GM19351 (cell line): ENCODE data around the gene ATP5MC2.
"Not testable (repeated sequence)": the region's sequence is repeated elsewhere in the genome, so short reads cannot be mapped to it uniquely, and the experiment has no call there.

Experiments
- ATAC-seq: cut with Tn5 transposase; IDR thresholded peaks from one replicate; pipeline ENCODE4 v1.9.1; 2021; ENCODE audit warnings: mild to moderate bottlenecking, moderate library complexity; ENCODE audit not compliant: unreplicated experiment

Gene ATP5MC2

DNA sequence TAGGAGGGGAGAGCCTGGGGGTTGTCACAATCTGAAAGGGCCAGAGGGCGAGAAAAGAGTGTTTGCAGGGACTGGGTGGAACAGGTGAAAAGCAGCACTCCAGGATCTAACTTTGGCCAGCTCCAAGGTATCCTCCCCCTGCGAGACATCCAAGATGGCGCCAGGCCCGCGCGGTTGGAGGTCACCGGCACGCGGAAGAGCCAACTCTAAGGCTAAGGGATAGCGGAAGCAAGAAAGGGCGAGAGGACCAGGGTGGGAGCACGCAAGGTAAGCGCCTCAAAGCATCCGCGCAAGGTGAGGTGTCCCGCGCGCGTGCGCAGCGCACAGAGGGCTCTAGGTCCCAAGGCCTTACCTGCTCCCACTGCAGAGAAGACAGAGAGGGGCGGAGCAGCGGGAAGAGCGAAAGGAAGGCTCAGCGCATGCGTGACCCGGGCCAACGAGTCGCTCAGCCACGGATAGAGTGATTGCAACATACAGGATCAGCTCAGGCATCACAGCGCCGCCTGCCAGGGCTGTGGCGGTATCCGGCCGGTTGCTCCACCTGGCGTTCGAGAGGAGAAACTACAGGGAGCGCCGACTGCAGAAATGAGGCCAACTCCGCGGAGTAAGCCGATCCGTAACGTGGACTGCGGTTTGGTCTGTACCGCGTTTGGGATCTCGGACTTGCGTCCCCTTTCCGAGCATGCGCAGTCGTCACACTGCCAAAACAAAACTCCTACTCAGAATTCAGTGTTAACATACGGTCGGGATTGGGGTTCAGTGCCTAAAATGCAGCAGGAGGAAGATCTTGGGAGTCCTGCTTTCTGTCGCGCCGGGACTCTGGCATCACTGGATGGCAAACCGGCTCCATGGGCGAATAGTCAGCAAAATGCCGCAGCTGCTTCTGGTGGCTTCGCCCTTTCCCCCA, at the start of gene ATP5MC2:
ATP5MC2 (minus strand) TSS at position 383 of the 907 bp plus-strand sequence. CDS start 3,469 bp downstream, outside the sequence.
- peak; percentile 94 for ATAC-seq

GRCh38 chr12:53722450-53723041, 46.7 kb upstream of the ATP5MC2 start:
- no peak for ATAC-seq

GRCh38 chr12:53720946-53721345, 45.1 kb upstream of the ATP5MC2 start:
- ATAC-seq = no peak

DNA sequence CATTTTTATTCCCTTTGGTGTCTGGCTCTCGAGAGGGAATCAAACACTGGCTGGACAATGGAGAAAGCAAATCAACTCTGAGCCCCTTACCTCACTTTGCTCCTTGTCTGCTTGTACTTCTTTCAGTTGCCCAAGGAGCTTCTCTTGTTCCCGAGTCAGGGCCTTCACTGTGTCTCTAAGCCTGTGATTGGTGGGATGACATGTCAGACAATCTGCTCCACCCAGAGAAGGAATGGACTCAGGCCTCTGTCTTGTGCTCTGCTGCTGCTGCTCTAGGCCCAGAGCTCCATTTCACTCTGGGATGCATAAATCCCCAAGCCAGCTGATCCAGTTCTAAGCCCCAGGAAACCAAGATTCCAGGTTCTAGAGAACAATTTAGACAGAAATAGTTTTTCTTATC, 43.8 kb upstream of the ATP5MC2 start:
- ATAC-seq = no peak

DNA sequence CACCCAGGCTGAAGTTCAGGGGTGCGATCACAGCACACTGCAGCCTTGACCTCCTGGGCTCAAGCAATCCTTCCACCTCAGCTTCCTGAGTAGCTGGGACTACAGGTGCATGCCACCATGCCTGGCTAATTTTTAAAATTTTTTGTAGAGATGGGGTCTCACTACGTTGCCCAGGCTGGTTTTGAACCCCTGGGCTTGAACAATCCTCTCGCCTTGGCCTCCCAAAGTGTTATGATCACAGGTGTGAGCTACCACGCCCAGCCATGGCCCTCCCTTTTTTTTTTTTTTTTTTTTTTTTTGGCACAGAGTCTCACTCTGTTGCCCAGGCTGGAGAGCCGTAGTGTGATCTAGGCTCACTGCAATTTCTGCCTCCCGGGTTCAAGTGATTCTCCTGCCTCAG, 42.7 kb upstream of the ATP5MC2 start:
- not testable (repeated sequence) for ATAC-seq

- ATAC-seq = no peak
These were observed 41.4 kb upstream of the ATP5MC2 start for GRCh38 chr12:53717319-53717718.

GRCh38 chr12:53714004-53714403, 38.1 kb upstream of the ATP5MC2 start:
- no peak for ATAC-seq

GRCh38 chr12:53713516-53713915, 37.6 kb upstream of the ATP5MC2 start:
- no peak for ATAC-seq

DNA sequence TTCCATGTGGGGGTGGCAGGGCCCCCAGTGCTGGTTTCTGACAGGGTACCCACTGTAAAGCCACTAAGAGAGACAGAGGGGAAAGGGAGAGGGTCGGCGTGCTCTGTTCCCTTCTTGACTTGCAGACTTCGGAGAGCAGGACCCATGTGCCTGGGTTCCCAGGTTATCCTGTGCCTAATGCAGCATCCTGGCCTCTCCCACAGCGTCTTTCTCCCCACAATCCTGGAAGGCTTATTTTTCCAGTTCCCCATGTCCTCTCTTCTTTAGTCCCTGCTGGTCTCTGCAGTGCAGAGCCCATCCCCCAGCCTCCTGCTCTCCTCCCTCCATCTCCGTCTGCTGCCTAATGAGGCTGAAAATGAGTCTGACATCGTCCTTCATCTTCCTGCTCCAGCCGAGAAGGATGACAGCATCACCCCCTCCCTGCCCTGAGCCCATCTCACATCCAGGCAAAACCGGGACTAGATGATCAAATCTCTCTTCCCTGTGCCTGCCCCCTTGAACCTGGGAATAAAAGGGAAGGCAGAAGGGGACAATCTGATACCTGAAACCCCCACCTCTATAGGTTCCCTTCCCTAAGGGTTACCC, 36.3 kb upstream of the ATP5MC2 start:
- no peak for ATAC-seq

DNA sequence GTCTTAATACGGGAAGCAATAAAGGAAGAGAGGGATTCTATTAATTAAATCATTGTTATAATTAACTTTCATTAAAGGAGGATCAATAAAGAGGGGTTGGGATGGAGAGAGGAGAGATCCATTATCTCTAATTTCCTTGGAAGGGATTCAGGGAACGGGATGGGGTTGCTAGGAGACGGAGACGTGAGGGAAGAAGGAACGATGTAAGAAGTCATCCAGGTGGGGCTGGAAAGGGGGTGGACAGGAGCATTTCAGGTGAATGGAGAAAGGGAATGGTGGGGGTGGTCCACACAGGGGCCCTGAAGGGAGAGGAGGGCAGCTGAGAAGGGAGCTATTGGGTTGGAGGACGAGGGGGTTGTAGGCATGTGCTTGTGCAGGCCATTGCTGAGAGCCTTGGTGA, 34.2 kb upstream of the ATP5MC2 start:
- ATAC-seq = no peak

GRCh38 chr12:53709671-53710070, 33.8 kb upstream of the ATP5MC2 start:
- no peak for ATAC-seq

- ATAC-seq = no peak
These were observed 30.2 kb upstream of the ATP5MC2 start for GRCh38 chr12:53706080-53706479.

DNA sequence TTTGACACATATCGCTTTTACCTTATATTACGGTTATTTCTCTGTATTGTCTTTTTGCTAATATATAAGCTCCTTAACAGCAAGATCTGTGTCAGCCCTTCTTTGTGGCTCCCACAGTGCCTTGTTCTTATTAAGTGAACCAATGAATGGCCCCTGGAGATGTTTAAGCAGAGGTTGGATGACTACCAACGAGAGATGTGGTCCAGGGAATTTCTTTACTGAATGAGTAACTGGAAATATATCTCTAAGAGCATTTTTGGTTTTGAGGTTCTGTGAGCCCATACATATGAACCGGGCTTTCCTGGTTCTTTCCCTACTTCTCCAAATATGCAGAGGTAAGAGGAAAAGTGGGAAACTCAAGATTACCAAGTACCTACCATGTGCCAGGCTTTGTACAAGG, 27.9 kb upstream of the ATP5MC2 start:
- no peak for ATAC-seq

DNA sequence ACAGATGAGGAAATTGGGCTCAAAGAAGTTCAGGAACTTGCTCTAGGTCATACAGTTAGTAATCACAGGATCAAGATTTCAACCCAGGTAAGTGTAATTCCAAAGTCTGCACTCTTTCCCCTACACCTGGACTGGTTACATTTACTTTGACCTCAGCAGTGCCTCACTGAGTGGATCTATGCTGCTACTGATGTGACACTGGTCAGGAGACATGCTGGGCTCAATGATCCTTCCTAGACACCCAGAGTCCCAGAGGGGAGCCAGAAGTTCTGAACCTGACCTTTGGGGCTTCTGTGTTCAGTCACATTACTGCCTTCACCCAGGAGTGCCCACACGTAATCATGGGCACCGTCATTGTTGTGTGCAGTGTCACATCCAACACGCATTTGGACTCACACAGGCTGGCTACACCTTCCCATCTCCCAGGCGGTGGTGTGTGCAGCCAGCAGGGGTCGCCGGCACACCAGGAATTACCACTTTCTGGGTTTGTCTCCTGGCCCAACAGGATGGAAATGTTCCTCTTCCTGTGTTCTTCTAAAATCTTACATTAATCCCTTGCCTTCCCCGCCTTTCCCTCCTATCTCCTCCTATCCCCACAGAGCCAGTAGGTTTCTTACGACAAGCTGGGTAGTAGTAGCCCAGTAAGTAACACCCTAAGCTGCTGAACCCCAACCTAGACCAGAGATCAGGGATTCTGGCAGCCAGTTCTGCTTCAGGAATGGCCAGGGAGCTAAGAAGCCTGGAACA, 25.8 kb upstream of the ATP5MC2 start:
- peak; percentile 44 for ATAC-seq

DNA sequence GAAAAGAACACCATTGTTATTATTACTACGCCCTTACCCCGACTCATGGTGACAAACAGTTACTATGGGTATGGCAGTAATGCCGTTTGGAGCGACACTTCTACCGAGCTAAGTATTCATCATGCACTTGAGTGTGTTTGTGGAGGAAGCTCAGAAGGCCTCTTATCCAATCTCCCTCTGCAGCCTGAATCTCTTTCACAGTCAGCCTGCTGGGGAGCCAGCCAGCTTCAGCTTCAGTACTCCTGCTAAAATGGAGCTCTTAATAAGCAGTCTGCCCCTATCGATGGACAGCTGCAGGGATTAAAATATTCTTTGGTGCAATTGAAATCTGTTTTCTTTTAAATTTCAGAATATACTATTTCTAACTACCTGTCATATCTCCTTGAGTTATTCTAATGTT, 24.7 kb upstream of the ATP5MC2 start:
- ATAC-seq = no peak

- ATAC-seq = no peak
These were observed 23.8 kb upstream of the ATP5MC2 start for GRCh38 chr12:53699678-53700025.

DNA sequence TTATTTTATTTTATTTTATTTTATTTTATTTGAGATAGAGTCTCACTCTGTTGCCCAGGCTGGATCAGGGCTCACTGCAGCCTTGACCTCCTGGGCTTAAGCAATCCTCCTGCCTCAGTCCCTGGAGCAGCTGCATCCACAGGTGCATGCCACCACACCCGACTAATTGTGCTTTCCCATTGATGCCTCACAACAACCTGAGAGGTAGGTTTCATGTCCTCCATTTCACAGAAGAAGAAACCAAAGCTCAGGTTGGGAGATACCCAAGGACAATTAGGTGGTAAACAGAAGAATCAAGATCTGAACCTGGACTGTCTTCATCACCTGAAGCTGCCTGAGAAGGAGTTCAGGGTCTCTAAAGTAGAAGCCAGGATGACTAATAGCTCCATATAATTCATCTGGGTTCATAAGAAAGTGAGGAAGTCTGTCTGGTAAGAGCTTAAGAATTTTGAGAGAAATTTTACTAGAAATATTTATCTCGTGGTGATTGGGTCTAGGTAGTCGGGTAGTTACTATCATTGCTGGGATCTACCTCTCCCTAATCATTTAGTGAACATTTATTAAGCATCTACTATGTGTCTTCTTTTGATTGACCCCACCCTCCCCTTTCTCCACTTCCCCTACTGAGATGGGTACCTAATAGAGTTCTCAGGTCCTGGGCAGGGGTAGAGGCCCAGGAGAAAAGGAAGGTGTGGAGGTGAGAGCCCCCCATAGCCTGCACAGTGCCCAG, 23.2 kb upstream of the ATP5MC2 start:
- no peak for ATAC-seq

- no peak for ATAC-seq
These were observed 20.9 kb upstream of the ATP5MC2 start for GRCh38 chr12:53696655-53697331.

- no peak for ATAC-seq
These were observed 20.4 kb upstream of the ATP5MC2 start for GRCh38 chr12:53696285-53696654.
